Measurements from ENCODE around the gene AATF. TPM values are rescaled to one million over a fixed set of nuclear protein-coding genes. Genes with fewer than 3 reads are reported as not detected.
A peak's percentile ranks its signal among the peaks of the same experiment; 100 is the strongest.

The AATF gene
- total RNA-seq, 1 experiment from 2014 or later: 61.0 TPM

DNA sequence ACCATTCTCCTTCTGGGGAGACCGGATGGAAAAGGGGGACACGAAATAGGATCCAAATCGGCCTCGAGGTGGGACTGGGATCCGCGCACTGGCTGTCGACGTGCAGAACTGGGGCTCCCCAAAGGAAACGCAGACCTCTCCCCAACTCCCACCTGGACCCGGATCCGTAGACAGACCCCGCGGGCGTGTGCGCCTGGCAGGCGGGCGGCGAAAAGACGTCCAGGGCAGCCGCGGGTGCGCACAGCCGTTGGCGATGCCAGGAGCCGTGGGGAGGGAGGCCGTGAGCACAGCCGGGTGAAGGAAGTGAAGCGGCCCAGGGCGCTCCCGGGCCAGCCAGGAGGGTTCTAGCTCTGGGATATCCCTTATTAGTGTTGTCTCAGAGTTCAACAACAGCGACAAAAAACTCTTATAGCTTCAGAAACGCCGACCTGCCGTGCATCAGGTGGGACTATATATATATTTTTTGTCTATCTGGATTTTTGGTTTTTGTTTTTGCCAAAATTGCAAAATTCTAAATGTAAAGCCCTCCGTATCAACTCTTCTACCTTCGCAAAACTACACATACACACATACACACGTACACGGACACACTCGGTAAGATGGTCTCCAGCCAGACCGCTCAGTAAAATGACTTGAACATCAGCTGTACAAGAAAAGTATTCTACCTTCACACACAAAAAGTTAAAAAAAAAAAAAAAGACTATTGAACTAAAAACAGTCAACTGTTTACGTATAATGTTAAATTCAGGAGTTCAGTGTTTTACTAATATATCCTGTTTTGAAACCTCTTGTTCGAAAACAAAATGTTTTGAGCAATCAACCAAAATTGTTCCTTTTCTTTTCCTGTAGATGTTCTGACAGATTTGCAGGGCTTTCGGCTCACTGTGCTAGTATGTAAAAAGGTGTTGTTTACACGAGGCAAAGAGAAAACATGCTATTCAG is 5.2 kb upstream of the AATF start:
- ChIA-PET POLR2A (interaction anchor here (0.6 kb wide), 1 partner anchor 270 kb away, joined by 4 read pairs; no protein-coding TSS in a partner anchor), CTCF (interaction anchor here (0.6 kb wide), 1 partner anchor 63 kb away, joined by 3 read pairs; no protein-coding TSS in a partner anchor)
- H3K27me3 Mint-ChIP-seq (ENCODE audit: low read depth): peaks cover 100% of the 10 kb centered on the region
- no peaks in the 10 kb centered on the region for H3K9me3 Mint-ChIP-seq
- ATAC-seq: no peak
- H3K4me3 Mint-ChIP-seq: peak overlapping the region; percentile 55
- H3K36me3 Mint-ChIP-seq: no peaks in the 10 kb centered on the region
- peak; percentile 60 for DNase-seq (ENCODE audit: low spot score)
- H3K4me1 Mint-ChIP-seq: peaks cover 71% of the 10 kb centered on the region
- TF ChIP-seq, protein P1, sequence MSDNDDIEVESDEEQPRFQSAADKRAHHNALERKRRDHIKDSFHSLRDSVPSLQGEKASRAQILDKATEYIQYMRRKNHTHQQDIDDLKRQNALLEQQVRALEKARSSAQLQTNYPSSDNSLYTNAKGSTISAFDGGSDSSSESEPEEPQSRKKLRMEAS (CRISPR knock-in tag; IDR thresholded peaks at IDR 0.05): no peak
- TF ChIP-seq SMAD3 (CRISPR knock-in tag; IDR thresholded peaks at IDR 0.05; ENCODE audit: borderline replicate concordance): no peak
- TF ChIP-seq, protein P2, sequence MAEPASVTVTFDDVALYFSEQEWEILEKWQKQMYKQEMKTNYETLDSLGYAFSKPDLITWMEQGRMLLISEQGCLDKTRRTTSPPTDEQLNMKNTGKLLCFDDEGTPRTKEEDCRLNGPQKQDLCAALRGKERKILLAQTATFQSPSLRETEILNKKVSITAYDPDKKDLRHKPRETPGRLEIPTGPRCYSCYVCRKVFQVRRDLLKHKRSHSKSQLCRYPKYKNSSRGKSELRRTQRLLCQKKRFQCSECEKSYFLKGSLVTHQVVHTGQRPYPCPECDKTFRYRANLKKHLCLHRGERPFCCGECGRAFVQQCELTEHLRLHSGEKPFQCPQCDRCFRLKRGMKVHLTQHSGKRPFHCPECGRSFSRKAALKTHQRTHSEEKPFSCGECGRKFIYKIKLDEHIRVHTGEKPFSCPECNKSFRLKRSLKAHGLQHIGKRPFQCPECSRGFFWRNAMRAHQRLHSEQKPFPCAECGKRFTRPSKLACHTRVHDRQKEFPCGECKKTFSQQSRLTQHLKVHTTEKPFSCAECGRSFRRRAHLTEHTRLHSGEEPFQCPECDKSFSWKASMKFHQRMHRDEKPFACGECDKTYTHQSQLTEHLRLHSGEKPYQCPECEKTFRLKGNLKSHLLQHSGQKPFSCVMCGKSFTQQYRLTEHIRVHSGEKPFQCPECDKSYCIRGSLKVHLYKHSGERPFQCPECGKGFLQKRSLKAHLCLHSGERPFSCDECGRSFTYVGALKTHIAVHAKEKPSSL (CRISPR knock-in tag; conservative IDR thresholded peaks at IDR 0.05): no peak
- H3K27ac Mint-ChIP-seq: no peak overlapping the region

DNA sequence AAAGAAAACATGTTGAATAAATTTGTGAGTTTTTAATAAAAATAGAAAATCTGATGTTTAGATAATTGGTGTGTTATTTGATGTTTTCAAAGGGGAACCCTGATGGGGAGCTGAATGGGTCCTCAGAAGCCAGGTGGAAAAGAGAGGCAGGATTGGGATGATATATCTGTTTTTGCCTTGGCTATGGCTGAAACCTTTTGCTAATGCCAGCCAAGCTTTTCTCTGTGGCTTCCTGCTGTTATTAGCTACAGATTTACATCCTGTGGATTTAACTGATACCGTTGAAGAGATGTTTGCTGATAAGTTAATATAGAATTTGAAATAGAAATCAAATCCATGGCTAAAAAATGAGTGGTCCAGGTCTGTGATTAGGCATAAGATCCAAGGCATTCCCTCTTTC is 4.2 kb upstream of the AATF start:
- DNase-seq (ENCODE audit: low spot score): no peak
- peaks cover 67% of the 10 kb centered on the region for H3K4me1 Mint-ChIP-seq
- CTCF ChIA-PET: no interaction called here

More for the DNA sequence above, 4.2 kb upstream of the AATF start:
- H3K9me3 Mint-ChIP-seq: no peaks in the 10 kb centered on the region
- no peak for ATAC-seq
- TF ChIP-seq, protein P3, sequence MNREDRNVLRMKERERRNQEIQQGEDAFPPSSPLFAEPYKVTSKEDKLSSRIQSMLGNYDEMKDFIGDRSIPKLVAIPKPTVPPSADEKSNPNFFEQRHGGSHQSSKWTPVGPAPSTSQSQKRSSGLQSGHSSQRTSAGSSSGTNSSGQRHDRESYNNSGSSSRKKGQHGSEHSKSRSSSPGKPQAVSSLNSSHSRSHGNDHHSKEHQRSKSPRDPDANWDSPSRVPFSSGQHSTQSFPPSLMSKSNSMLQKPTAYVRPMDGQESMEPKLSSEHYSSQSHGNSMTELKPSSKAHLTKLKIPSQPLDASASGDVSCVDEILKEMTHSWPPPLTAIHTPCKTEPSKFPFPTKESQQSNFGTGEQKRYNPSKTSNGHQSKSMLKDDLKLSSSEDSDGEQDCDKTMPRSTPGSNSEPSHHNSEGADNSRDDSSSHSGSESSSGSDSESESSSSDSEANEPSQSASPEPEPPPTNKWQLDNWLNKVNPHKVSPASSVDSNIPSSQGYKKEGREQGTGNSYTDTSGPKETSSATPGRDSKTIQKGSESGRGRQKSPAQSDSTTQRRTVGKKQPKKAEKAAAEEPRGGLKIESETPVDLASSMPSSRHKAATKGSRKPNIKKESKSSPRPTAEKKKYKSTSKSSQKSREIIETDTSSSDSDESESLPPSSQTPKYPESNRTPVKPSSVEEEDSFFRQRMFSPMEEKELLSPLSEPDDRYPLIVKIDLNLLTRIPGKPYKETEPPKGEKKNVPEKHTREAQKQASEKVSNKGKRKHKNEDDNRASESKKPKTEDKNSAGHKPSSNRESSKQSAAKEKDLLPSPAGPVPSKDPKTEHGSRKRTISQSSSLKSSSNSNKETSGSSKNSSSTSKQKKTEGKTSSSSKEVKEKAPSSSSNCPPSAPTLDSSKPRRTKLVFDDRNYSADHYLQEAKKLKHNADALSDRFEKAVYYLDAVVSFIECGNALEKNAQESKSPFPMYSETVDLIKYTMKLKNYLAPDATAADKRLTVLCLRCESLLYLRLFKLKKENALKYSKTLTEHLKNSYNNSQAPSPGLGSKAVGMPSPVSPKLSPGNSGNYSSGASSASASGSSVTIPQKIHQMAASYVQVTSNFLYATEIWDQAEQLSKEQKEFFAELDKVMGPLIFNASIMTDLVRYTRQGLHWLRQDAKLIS (CRISPR knock-in tag; IDR thresholded peaks at IDR 0.05; ENCODE audit: borderline replicate concordance): no peak
- TF ChIP-seq, protein P1 (CRISPR knock-in tag; IDR thresholded peaks at IDR 0.05): no peak
- no peak for TF ChIP-seq ELF4 (CRISPR knock-in tag; IDR thresholded peaks at IDR 0.05; ENCODE audit: low read depth)
- TF ChIP-seq EMX1 (CRISPR knock-in tag; IDR thresholded peaks at IDR 0.05): no peak
- TF ChIP-seq MXD4 (CRISPR knock-in tag; IDR thresholded peaks at IDR 0.05; ENCODE audit: borderline replicate concordance): no peak
- TF ChIP-seq, protein P4, sequence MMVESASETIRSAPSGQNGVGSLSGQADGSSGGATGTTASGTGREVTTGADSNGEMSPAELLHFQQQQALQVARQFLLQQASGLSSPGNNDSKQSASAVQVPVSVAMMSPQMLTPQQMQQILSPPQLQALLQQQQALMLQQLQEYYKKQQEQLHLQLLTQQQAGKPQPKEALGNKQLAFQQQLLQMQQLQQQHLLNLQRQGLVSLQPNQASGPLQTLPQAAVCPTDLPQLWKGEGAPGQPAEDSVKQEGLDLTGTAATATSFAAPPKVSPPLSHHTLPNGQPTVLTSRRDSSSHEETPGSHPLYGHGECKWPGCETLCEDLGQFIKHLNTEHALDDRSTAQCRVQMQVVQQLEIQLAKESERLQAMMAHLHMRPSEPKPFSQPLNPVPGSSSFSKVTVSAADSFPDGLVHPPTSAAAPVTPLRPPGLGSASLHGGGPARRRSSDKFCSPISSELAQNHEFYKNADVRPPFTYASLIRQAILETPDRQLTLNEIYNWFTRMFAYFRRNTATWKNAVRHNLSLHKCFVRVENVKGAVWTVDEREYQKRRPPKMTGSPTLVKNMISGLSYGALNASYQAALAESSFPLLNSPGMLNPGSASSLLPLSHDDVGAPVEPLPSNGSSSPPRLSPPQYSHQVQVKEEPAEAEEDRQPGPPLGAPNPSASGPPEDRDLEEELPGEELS (CRISPR knock-in tag; IDR thresholded peaks at IDR 0.05): no peak
- TF ChIP-seq ESRRA (CRISPR knock-in tag; IDR thresholded peaks at IDR 0.05; ENCODE audit: borderline replicate concordance): no peak
- no peak for TF ChIP-seq KAT7 (CRISPR knock-in tag; IDR thresholded peaks at IDR 0.05; ENCODE audit: borderline replicate concordance)
- TF ChIP-seq ZNF232 (CRISPR knock-in tag; IDR thresholded peaks at IDR 0.05): no peak
- no peak for TF ChIP-seq FOXK1 (CRISPR knock-in tag; IDR thresholded peaks at IDR 0.05)
- POLR2A ChIA-PET: no interaction called here
- H3K27ac Mint-ChIP-seq: no peak overlapping the region
- H3K27me3 Mint-ChIP-seq (ENCODE audit: low read depth): peaks cover 98% of the 10 kb centered on the region
- H3K4me3 Mint-ChIP-seq: no peak overlapping the region
- H3K36me3 Mint-ChIP-seq: no peaks in the 10 kb centered on the region

Data from WTC11 (cell line).